ENCODE measurements around the gene LIN7C.
"Not testable (repeated sequence)": the region's sequence is repeated elsewhere in the genome, so short reads cannot be mapped to it uniquely, and the experiment has no call there.

Gene LIN7C

GRCh38 chr11:27524155-27524554, 17.6 kb upstream of the LIN7C start:
- no peak for DNase-seq (ENCODE audit: extremely low read depth, low read depth)
- no peak; the same call in 1 of the 2 replicates for TF ChIP-seq CTCF (IDR thresholded peaks at IDR 0.05; ENCODE audit: low read depth, low read length)

GRCh38 chr11:27520226-27520625, 13.7 kb upstream of the LIN7C start:
- DNase-seq (ENCODE audit: extremely low read depth, low read depth), result no peak
- no peak for TF ChIP-seq CTCF (IDR thresholded peaks at IDR 0.05; ENCODE audit: low read depth, low read length)

- no peak for DNase-seq (ENCODE audit: extremely low read depth, low read depth)
- no peak for TF ChIP-seq CTCF (IDR thresholded peaks at IDR 0.05; ENCODE audit: low read depth, low read length)
These were observed 11.9 kb upstream of the LIN7C start for GRCh38 chr11:27518518-27518917.

GRCh38 chr11:27517490-27517889, 10.9 kb upstream of the LIN7C start:
- DNase-seq (ENCODE audit: extremely low read depth, low read depth), result not testable (repeated sequence)

- TF ChIP-seq CTCF (IDR thresholded peaks at IDR 0.05; ENCODE audit: low read depth, low read length), result no peak
These were observed 8.0 kb upstream of the LIN7C start for GRCh38 chr11:27514558-27514957.

GRCh38 chr11:27514076-27514475, 7.5 kb upstream of the LIN7C start:
- TF ChIP-seq CTCF (IDR thresholded peaks at IDR 0.05; ENCODE audit: low read depth, low read length), result no peak
- no peak for DNase-seq (ENCODE audit: extremely low read depth, low read depth)

More at GRCh38 chr11:27514558-27514957, 8.0 kb upstream of the LIN7C start:
- no peak for DNase-seq (ENCODE audit: extremely low read depth, low read depth)

GRCh38 chr11:27513389-27513788, 6.8 kb upstream of the LIN7C start:
- TF ChIP-seq CTCF (IDR thresholded peaks at IDR 0.05; ENCODE audit: low read depth, low read length), result no peak
- no peak for DNase-seq (ENCODE audit: extremely low read depth, low read depth)

- TF ChIP-seq CTCF (IDR thresholded peaks at IDR 0.05; ENCODE audit: low read depth, low read length), result no peak
- DNase-seq (ENCODE audit: extremely low read depth, low read depth), result no peak
These were observed 5.7 kb upstream of the LIN7C start for GRCh38 chr11:27512238-27512637.
